Nephron (organoid): ENCODE measurements around the gene GPI.

Experiments
- H3K27ac Mint-ChIP-seq, 3 experiments: 2 replicates each; pipeline ENCODE4 v1.8.0; 2020; ENCODE audit warnings: mixed read lengths in 3 of 3, mild to moderate bottlenecking in 2 of 3, moderate library complexity in 1 of 3
- H3K27me3 Mint-ChIP-seq: 2 replicates; pipeline ENCODE4 v1.8.0; 2021; ENCODE audit warnings: low read depth, mild to moderate bottlenecking, moderate library complexity, mixed read lengths
- H3K36me3 Mint-ChIP-seq: 2 replicates; pipeline ENCODE4 v1.8.0; 2020; ENCODE audit warnings: low read depth, mixed read lengths
- H3K4me1 Mint-ChIP-seq: 2 replicates; pipeline ENCODE4 v1.8.0; 2020; ENCODE audit warnings: mixed read lengths
- H3K4me3 Mint-ChIP-seq, 3 experiments: 2 replicates each; pipeline ENCODE4 v1.8.0; 2020; ENCODE audit warnings: mild to moderate bottlenecking in 3 of 3, mixed read lengths in 3 of 3, moderate library complexity in 2 of 3
- H3K9me3 Mint-ChIP-seq: 2 replicates; pipeline ENCODE4 v1.8.0; 2020; ENCODE audit warnings: mixed read lengths
- CTCF ChIP-seq, 3 experiments: fragments of 200-600 bp; sonication (generic); IDR thresholded peaks; one replicate each; pipeline ENCODE4 v1.5.0; 2021; ENCODE audit warnings: antibody characterized with exemption in 3 of 3; ENCODE audit not compliant: unreplicated experiment in 3 of 3

The GPI gene

GRCh38 chr19:34403784-34404108 lies 38.8 kb downstream of the GPI start:
- TF ChIP-seq CTCF (IDR thresholded peaks at IDR 0.05; ENCODE audit: unreplicated experiment in 3 of 3): no peak
- peaks cover 26% of the 10 kb centered on the region for H3K36me3 Mint-ChIP-seq
- H3K4me1 Mint-ChIP-seq: no peaks in the 10 kb centered on the region
- H3K9me3 Mint-ChIP-seq: no peaks in the 10 kb centered on the region
- peak overlapping the region; percentile 91 to 94 (median 92) for H3K4me3 Mint-ChIP-seq
- H3K27ac Mint-ChIP-seq: peak overlapping the region in 2 of 3 experiments; percentile 79 to 89
- no peaks in the 10 kb centered on the region for H3K27me3 Mint-ChIP-seq

- Mint-ChIP-seq H3K36me3 (peaks cover 25% of the 10 kb centered on the region), H3K27me3 (no peaks in the 10 kb centered on the region), H3K4me1 (no peaks in the 10 kb centered on the region), H3K9me3 (no peaks in the 10 kb centered on the region), H3K4me3 (peak within 1 kb of the TSS; percentile 91 to 94 (median 92)), H3K27ac (peak within 1 kb of the TSS in 2 of 3 experiments; percentile 79 to 89)
- TF ChIP-seq CTCF (IDR thresholded peaks at IDR 0.05; ENCODE audit: unreplicated experiment in 3 of 3): no peak
These were observed 39.3 kb downstream of the GPI start, which contains the start of gene PDCD2L for GRCh38 chr19:34404109-34404909. Gene PDCD2L, plus strand, starts transcription at chr19:34404399. Its CDS starts 32 bp downstream, at chr19:34404431.

- no peak for TF ChIP-seq CTCF (IDR thresholded peaks at IDR 0.05; ENCODE audit: unreplicated experiment in 3 of 3)
- Mint-ChIP-seq H3K4me3 (peak overlapping the region; percentile 56 to 63 (median 60)), H3K9me3 (no peaks in the 10 kb centered on the region), H3K27me3 (no peaks in the 10 kb centered on the region), H3K4me1 (no peaks in the 10 kb centered on the region), H3K27ac (no peak overlapping the region), H3K36me3 (peaks cover 18% of the 10 kb centered on the region)
These were observed 41.1 kb downstream of the GPI start for GRCh38 chr19:34405892-34406660.

- H3K27ac Mint-ChIP-seq: no peak overlapping the region
- H3K9me3 Mint-ChIP-seq: no peaks in the 10 kb centered on the region
- H3K4me3 Mint-ChIP-seq: no peak overlapping the region
- no peaks in the 10 kb centered on the region for H3K4me1 Mint-ChIP-seq
- H3K36me3 Mint-ChIP-seq: peaks cover 18% of the 10 kb centered on the region
- no peak for TF ChIP-seq CTCF (IDR thresholded peaks at IDR 0.05; ENCODE audit: unreplicated experiment in 3 of 3)
- no peaks in the 10 kb centered on the region for H3K27me3 Mint-ChIP-seq
These were observed 43.4 kb downstream of the GPI start for GRCh38 chr19:34408411-34408810.

GRCh38 chr19:34409189-34410164 lies 44.5 kb downstream of the GPI start:
- Mint-ChIP-seq H3K27ac (no peak overlapping the region), H3K36me3 (peaks cover 21% of the 10 kb centered on the region), H3K4me3 (no peak overlapping the region), H3K9me3 (no peaks in the 10 kb centered on the region), H3K27me3 (no peaks in the 10 kb centered on the region), H3K4me1 (no peaks in the 10 kb centered on the region)
- TF ChIP-seq CTCF (IDR thresholded peaks at IDR 0.05; ENCODE audit: unreplicated experiment in 3 of 3): no peak
